ENCODE data around the gene NUDT8. TPM values are rescaled to one million over a fixed set of nuclear protein-coding genes. Genes with fewer than 3 reads are reported as not detected.
"Not testable (repeated sequence)": the region's sequence is repeated elsewhere in the genome, so short reads cannot be mapped to it uniquely, and the experiment has no call there.

NUDT8 gene
- total RNA-seq, 4 donors from 2014 or later: 11.0 to 21.3 (median 20.0) TPM

GRCh38 chr11:67664213-67664585 is 34.5 kb upstream of the NUDT8 start:
- Histone ChIP-seq H3K9me3 (no peaks in the 10 kb centered on the region), H3K4me3 (no peak overlapping the region), H3K4me1 (no peaks in the 10 kb centered on the region), H3K27ac (no peak overlapping the region), H3K36me3 (no peaks in the 10 kb centered on the region), H3K27me3 (no peaks in the 10 kb centered on the region)
- no peak for TF ChIP-seq POLR2A (IDR thresholded peaks at IDR 0.05)
- no peak for TF ChIP-seq EP300 (IDR thresholded peaks at IDR 0.05)
- no peak for TF ChIP-seq CTCF (IDR thresholded peaks at IDR 0.05)
- WGBS, 2 donors: 81 to 91% methylated on average over 8 to 11 of the region's 16 CpGs
- DNase-seq (ENCODE audit: low spot score in 2 of 2): no peak

- no peak overlapping the region for H3K27ac ChIP-seq
- H3K4me1 ChIP-seq: no peaks in the 10 kb centered on the region
- H3K9me3 ChIP-seq: no peaks in the 10 kb centered on the region
- no peak for TF ChIP-seq POLR2A (IDR thresholded peaks at IDR 0.05)
- no peak for TF ChIP-seq EP300 (IDR thresholded peaks at IDR 0.05)
- no peak for TF ChIP-seq CTCF (IDR thresholded peaks at IDR 0.05)
- H3K4me3 ChIP-seq: no peak overlapping the region
- no peaks in the 10 kb centered on the region for H3K36me3 ChIP-seq
- H3K27me3 ChIP-seq: no peaks in the 10 kb centered on the region
- WGBS, 2 donors: 87 to 95% methylated on average over 21 to 22 of the region's 22 CpGs
- DNase-seq (ENCODE audit: low spot score in 2 of 2): no peak
Measured at GRCh38 chr11:67663532-67664212, 33.9 kb upstream of the NUDT8 start.

- TF ChIP-seq CTCF (IDR thresholded peaks at IDR 0.05) (no peak), EP300 (IDR thresholded peaks at IDR 0.05) (no peak), POLR2A (IDR thresholded peaks at IDR 0.05) (no peak)
- H3K4me3 ChIP-seq: no peak overlapping the region
- 78% methylated on average over 16 to 18 of the region's 19 CpGs for WGBS, 2 donors
Measured at GRCh38 chr11:67662835-67663531, 33.2 kb upstream of the NUDT8 start.

GRCh38 chr11:67662142-67662834 is 32.6 kb upstream of the NUDT8 start:
- no peaks in the 10 kb centered on the region for H3K27me3 ChIP-seq
- no peak overlapping the region for H3K4me3 ChIP-seq
- 79 to 89% methylated on average over 12 of the region's 12 CpGs for WGBS, 2 donors
- no peak overlapping the region for H3K27ac ChIP-seq
- TF ChIP-seq CTCF (IDR thresholded peaks at IDR 0.05) (no peak), POLR2A (IDR thresholded peaks at IDR 0.05) (no peak), EP300 (IDR thresholded peaks at IDR 0.05) (no peak)
- no peaks in the 10 kb centered on the region for H3K4me1 ChIP-seq
- H3K9me3 ChIP-seq: no peaks in the 10 kb centered on the region
- no peak for DNase-seq (ENCODE audit: low spot score in 2 of 2)
- H3K36me3 ChIP-seq: no peaks in the 10 kb centered on the region

More at GRCh38 chr11:67662835-67663531, 33.2 kb upstream of the NUDT8 start:
- H3K4me1 ChIP-seq: no peaks in the 10 kb centered on the region
- DNase-seq (ENCODE audit: low spot score in 2 of 2): no peak
- no peaks in the 10 kb centered on the region for H3K27me3 ChIP-seq
- no peaks in the 10 kb centered on the region for H3K9me3 ChIP-seq
- no peaks in the 10 kb centered on the region for H3K36me3 ChIP-seq
- H3K27ac ChIP-seq: no peak overlapping the region

GRCh38 chr11:67660752-67661151 is 31.0 kb upstream of the NUDT8 start:
- not testable (repeated sequence) for H3K27me3 ChIP-seq; DNase-seq (ENCODE audit: low spot score in 2 of 2); H3K4me1 ChIP-seq; H3K9me3 ChIP-seq; H3K27ac ChIP-seq; H3K4me3 ChIP-seq; H3K36me3 ChIP-seq
- WGBS, 2 donors: 70 to 73% methylated on average over 5 of the region's 5 CpGs

- H3K4me3 ChIP-seq; H3K36me3 ChIP-seq; H3K27ac ChIP-seq; H3K9me3 ChIP-seq; H3K27me3 ChIP-seq; DNase-seq (ENCODE audit: low spot score in 2 of 2); H3K4me1 ChIP-seq: not testable (repeated sequence)
- 58 to 61% methylated on average over 5 of the region's 5 CpGs for WGBS, 2 donors
Measured at GRCh38 chr11:67659651-67660165, 30.0 kb upstream of the NUDT8 start.
